NT2/D1 (cell line): ENCODE measurements around the gene PRRG2.

Source experiments
- SUZ12 ChIP-seq: IDR thresholded peaks from 2 replicates; pipeline ENCODE4 v1.6.1; 2011; ENCODE audit not compliant: insufficient read length, insufficient read depth; ENCODE audit errors: extremely low read depth
- YY1 ChIP-seq: IDR thresholded peaks from 2 replicates; pipeline ENCODE4 v1.6.1; 2011; ENCODE audit not compliant: insufficient read length, insufficient read depth
- ZNF274 ChIP-seq: IDR thresholded peaks from 2 replicates; pipeline ENCODE4 v1.6.1; 2011; ENCODE audit warnings: mild to moderate bottlenecking, low read depth, low read length

DNA sequence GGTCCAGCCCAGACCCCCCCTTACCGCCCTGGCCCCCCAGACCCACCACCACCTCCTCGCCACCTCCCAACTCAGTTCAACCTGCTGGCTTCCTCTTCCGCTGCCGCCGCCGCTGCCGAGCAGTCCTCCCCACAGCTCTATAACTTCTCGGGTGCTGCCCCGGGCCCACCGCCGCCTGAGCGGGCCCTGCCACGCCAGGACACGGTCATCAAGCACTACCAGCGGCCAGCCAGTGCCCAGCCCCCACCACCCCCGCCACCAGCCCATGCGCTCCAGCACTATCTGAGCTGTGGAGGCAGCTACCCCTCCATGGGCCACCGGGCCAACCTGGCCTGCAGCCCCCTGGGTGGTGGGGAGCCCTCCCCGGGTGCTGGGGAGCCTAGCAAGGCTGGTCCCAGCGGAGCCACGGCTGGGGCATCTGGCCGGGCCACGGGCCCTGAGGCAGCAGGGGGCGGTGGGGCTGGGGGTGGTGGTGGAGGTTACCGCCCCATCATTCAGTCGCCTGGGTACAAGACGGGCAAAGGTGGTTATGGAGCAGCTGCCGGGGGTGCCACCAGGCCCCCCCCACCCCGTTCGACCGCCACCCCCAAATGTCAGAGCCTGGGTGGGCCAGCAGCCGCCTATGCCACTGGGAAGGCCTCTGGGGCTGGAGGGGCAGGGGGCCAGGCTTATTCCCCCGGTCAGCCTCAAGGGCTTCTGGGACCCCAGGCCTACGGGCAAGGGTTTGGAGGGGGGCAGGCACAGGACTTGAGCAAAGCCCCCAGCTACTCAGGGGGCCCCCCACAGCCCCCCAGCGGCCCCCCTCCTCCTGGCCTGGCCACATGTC is 14.1 kb downstream of the PRRG2 start:
- TF ChIP-seq YY1 (no peak), SUZ12 (no peak), ZNF274 (no peak)
